K562 (cell line): ENCODE measurements around the gene ZNF112. TPM values are rescaled to one million over a fixed set of nuclear protein-coding genes. Genes with fewer than 3 reads are reported as not detected.

Experiments used
- BACH1 ChIP-seq: fragments of 200-800 bp; sonication (Bioruptor generic); IDR thresholded peaks from 2 replicates; pipeline ENCODE4 v1.6.1; 2016; ENCODE audit warnings: missing genetic modification characterization, missing compliant biosample characterization
- CAMTA2 ChIP-seq: fragments of 250-450 bp; sonication (Bioruptor Pico); conservative IDR thresholded peaks from 2 replicates; pipeline ENCODE4 v1.5.1; 2022
- KLF10 ChIP-seq: fragments of 250-450 bp; sonication (Bioruptor Pico); IDR thresholded peaks from 2 replicates; pipeline ENCODE4 v1.6.1; 2021; ENCODE audit warnings: matching md5 sums
- NCOA2 ChIP-seq, 2 experiments: fragments of 450-650 bp; IDR thresholded peaks; 2 replicates each; pipeline ENCODE4 v1.6.1; 2018; ENCODE audit warnings: mild to moderate bottlenecking in 2 of 2, moderate library complexity in 1 of 2; ENCODE audit not compliant: partially characterized antibody in 2 of 2
- NR2C2 ChIP-seq, 2 experiments: fragments of 200-800 bp in 1 of 2; sonication (Bioruptor generic) in 1 of 2; sonication (generic) in 1 of 2; formaldehyde crosslinking in 1 of 2; IDR thresholded peaks; 2 replicates each; pipeline versions ENCODE4 v1.6.1 to v1.8.0; 2016 to 2022; ENCODE audit warnings: mild to moderate bottlenecking in 1 of 2, missing compliant biosample characterization in 1 of 2, missing genetic modification characterization in 1 of 2, missing genetic modification reagents in 1 of 2
- RAD21 ChIP-seq, 2 experiments: fragments of 250-450 bp in 1 of 2; fragments of 450-650 bp in 1 of 2; sonication (Bioruptor Pico) in 1 of 2; formaldehyde crosslinking in 1 of 2; IDR thresholded peaks in 1 of 2; conservative IDR thresholded peaks in 1 of 2; 2 replicates each; pipeline versions ENCODE4 v1.4.0 to v1.8.0; 2020 to 2022; ENCODE audit warnings: mild to moderate bottlenecking in 2 of 2, moderate library complexity in 1 of 2
- RFX7 ChIP-seq: fragments of 250-450 bp; sonication (Bioruptor Pico); IDR thresholded peaks from 2 replicates; pipeline ENCODE4 v1.5.1; 2021; ENCODE audit warnings: mild to moderate bottlenecking
- TBP ChIP-seq: optimal IDR thresholded peaks from 2 replicates; pipeline ENCODE3; 2011; ENCODE audit warnings: low read depth, low read length, improper control_type of control experiment
- ZKSCAN3 ChIP-seq: fragments of 250-450 bp; sonication (Bioruptor Pico); IDR thresholded peaks from 2 replicates; pipeline ENCODE4 v1.4.0; 2020
- polyA plus RNA-seq, 8 experiments: library from polyadenylated mRNA; depleted of rRNA in 4 of 8; stranded (reverse) in 5 of 8; unstranded in 3 of 8; fragments of >200 nt; fragmentation: Nextera tagmentation in 2 of 8; fragmentation: Illumina TruSeq in 1 of 8; extraction: Ambion mirVana in 2 of 8; extraction: Trizol in 1 of 8; gene quantifications; 2 replicates each; pipeline versions ENCODE4 v1.2.1 to v1.2.3, GENCODE V29; 2011 to 2014; ENCODE audit warnings: inconsistent platforms in 1 of 8, missing spikeins in 1 of 8
- total RNA-seq, 7 experiments: library from RNA; depleted of rRNA in 6 of 7; stranded (reverse); fragments of >200 nt in 6 of 7; fragmentation: Illumina TruSeq in 2 of 7; extraction: Trizol in 2 of 7; gene quantifications; 2 replicates each; pipeline versions ENCODE4 v1.2.1 to v1.2.3, GENCODE V29; 2011 to 2021; ENCODE audit warnings: low replicate concordance in 1 of 7
- TF ChIP-seq, protein P1 (sequence below), 2 experiments: fragments of 450-650 bp in 1 of 2; sonication (generic) in 1 of 2; formaldehyde crosslinking in 1 of 2; IDR thresholded peaks; 2 replicates each; pipeline versions ENCODE4 v1.7.1 to v1.9.0; 2016 to 2022; ENCODE audit warnings: inconsistent platforms in 1 of 2, mild to moderate bottlenecking in 1 of 2, missing genetic modification reagents in 1 of 2
- TF ChIP-seq, protein P2 (sequence below), 2 experiments: IDR thresholded peaks in 1 of 2; conservative IDR thresholded peaks in 1 of 2; 2 replicates each; pipeline ENCODE4 v1.6.1; 2016; ENCODE audit warnings: low read depth in 2 of 2, mild to moderate bottlenecking in 1 of 2, missing compliant biosample characterization in 1 of 2, missing genetic modification characterization in 1 of 2, moderate library complexity in 1 of 2

Gene ZNF112
- total and polyA plus RNA-seq, 9 of the 15 experiments (the other 6 are each of a cell fraction or from before 2014, with no cell fraction given): 0.21 to 1.3 (median 0.61) TPM

DNA sequence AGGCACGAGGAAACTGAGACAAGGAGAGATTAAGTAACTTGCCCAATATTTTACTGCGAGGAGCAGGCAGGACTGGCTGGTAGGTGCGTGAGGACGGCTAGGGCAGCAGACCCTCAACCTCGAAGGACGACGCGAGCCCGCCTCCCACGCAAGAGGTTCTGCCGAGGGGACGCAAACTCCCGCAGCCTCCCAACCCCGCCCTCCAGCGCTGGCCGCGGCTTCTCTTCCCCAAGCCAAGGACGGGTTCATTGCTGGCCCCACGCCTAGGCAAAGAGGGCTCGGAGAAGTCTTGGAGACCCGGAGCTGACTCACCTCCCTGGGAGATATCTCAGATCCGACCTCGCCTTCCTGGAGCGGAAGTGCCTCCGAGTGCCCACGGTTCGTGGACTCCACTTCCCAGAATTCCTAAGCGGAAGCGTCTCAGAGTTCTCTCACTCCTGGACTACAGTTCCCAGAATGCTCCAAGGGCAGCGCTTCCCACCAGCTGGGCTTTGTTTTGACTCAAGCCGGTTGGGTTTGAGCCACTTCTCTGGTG lies 51.8 kb downstream of the ZNF112 start, which contains the start of gene ZNF235 (continued):
- peak in 1 of 2 experiments; percentile 26; a peak in 1 of 4 replicates for TF ChIP-seq RAD21 (CRISPR knock-in tag; conservative IDR thresholded peaks at IDR 0.05 in 1 of 2, IDR thresholded peaks at IDR 0.05 in 1 of 2)
- TF ChIP-seq, protein P1, sequence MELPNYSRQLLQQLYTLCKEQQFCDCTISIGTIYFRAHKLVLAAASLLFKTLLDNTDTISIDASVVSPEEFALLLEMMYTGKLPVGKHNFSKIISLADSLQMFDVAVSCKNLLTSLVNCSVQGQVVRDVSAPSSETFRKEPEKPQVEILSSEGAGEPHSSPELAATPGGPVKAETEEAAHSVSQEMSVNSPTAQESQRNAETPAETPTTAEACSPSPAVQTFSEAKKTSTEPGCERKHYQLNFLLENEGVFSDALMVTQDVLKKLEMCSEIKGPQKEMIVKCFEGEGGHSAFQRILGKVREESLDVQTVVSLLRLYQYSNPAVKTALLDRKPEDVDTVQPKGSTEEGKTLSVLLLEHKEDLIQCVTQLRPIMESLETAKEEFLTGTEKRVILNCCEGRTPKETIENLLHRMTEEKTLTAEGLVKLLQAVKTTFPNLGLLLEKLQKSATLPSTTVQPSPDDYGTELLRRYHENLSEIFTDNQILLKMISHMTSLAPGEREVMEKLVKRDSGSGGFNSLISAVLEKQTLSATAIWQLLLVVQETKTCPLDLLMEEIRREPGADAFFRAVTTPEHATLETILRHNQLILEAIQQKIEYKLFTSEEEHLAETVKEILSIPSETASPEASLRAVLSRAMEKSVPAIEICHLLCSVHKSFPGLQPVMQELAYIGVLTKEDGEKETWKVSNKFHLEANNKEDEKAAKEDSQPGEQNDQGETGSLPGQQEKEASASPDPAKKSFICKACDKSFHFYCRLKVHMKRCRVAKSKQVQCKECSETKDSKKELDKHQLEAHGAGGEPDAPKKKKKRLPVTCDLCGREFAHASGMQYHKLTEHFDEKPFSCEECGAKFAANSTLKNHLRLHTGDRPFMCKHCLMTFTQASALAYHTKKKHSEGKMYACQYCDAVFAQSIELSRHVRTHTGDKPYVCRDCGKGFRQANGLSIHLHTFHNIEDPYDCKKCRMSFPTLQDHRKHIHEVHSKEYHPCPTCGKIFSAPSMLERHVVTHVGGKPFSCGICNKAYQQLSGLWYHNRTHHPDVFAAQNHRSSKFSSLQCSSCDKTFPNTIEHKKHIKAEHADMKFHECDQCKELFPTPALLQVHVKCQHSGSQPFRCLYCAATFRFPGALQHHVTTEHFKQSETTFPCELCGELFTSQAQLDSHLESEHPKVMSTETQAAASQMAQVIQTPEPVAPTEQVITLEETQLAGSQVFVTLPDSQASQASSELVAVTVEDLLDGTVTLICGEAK (IDR thresholded peaks at IDR 0.05): peak; percentile 96
- TF ChIP-seq, protein P1 (CRISPR knock-in tag; IDR thresholded peaks at IDR 0.05): no peak
- no peak for TF ChIP-seq KLF10
- TF ChIP-seq CAMTA2 (CRISPR knock-in tag): no peak
- TF ChIP-seq TBP: peak; percentile 30
- TF ChIP-seq BACH1 (tag): no peak
- TF ChIP-seq NCOA2 (IDR thresholded peaks at IDR 0.05; ENCODE audit: partially characterized antibody in 2 of 2): no peak
- TF ChIP-seq, protein P2, sequence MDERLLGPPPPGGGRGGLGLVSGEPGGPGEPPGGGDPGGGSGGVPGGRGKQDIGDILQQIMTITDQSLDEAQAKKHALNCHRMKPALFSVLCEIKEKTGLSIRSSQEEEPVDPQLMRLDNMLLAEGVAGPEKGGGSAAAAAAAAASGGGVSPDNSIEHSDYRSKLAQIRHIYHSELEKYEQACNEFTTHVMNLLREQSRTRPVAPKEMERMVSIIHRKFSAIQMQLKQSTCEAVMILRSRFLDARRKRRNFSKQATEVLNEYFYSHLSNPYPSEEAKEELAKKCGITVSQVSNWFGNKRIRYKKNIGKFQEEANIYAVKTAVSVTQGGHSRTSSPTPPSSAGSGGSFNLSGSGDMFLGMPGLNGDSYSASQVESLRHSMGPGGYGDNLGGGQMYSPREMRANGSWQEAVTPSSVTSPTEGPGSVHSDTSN (CRISPR knock-in tag; IDR thresholded peaks at IDR 0.05; ENCODE audit: low read depth): no peak
- TF ChIP-seq, protein P2 (tag; conservative IDR thresholded peaks at IDR 0.05; ENCODE audit: low read depth): no peak
- peak; percentile 26; the same call in 1 of the 2 replicates for TF ChIP-seq NR2C2 (CRISPR knock-in tag; IDR thresholded peaks at IDR 0.05)
- peak; percentile 93 for TF ChIP-seq NR2C2 (tag; IDR thresholded peaks at IDR 0.05)
- no peak for TF ChIP-seq RFX7
- no peak for TF ChIP-seq ZKSCAN3 (CRISPR knock-in tag)
